Uterus (tissue), 2 donors: Measurements from ENCODE around the gene PTPRU.

Experiments
- POLR2A ChIP-seq, 2 donors: fragments of 450-650 bp; IDR thresholded peaks; one replicate each; pipeline ENCODE4 v1.6.1; 2016; ENCODE audit warnings: antibody characterized with exemption in 2 of 2, mild to moderate bottlenecking in 1 of 2, moderate library complexity in 1 of 2
- TF ChIP-seq, protein P1 (sequence below), 4 experiments: fragments of 200-600 bp in 2 of 4; fragments of 450-650 bp in 2 of 4; sonication (generic) in 2 of 4; IDR thresholded peaks; one replicate each; pipeline ENCODE4 v1.5.1; 2016 to 2019; ENCODE audit warnings: antibody characterized with exemption in 4 of 4, mild to moderate bottlenecking in 2 of 4, moderate library complexity in 1 of 4

DNA sequence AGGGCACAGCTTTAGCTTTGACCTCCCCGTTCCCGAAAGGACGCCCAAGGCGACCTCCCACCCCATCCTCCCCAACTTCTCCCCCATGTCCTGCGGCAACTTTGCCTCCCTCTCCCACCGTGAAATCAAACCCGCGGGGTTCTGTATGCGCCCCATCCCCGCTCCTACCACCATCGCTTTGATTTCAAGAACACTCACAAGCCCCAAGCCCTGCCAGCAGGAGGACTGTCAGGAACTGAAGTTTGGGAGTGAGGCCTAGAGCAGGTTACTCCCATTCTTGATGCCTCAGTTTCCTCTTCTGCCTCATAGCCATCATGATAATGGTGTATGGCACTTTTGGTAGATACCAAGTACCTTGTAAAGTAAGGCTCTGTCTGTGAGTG lies 2.3 kb downstream of the PTPRU start:
- TF ChIP-seq, protein P1, sequence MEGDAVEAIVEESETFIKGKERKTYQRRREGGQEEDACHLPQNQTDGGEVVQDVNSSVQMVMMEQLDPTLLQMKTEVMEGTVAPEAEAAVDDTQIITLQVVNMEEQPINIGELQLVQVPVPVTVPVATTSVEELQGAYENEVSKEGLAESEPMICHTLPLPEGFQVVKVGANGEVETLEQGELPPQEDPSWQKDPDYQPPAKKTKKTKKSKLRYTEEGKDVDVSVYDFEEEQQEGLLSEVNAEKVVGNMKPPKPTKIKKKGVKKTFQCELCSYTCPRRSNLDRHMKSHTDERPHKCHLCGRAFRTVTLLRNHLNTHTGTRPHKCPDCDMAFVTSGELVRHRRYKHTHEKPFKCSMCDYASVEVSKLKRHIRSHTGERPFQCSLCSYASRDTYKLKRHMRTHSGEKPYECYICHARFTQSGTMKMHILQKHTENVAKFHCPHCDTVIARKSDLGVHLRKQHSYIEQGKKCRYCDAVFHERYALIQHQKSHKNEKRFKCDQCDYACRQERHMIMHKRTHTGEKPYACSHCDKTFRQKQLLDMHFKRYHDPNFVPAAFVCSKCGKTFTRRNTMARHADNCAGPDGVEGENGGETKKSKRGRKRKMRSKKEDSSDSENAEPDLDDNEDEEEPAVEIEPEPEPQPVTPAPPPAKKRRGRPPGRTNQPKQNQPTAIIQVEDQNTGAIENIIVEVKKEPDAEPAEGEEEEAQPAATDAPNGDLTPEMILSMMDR (IDR thresholded peaks at IDR 0.05): no peak
- TF ChIP-seq POLR2A (IDR thresholded peaks at IDR 0.05): no peak
